PC-9 (cell line): ENCODE measurements around the gene MT1G. TPM values are rescaled to one million over a fixed set of nuclear protein-coding genes. Genes with fewer than 3 reads are reported as not detected.
"Not testable (repeated sequence)": the region's sequence is repeated elsewhere in the genome, so short reads cannot be mapped to it uniquely, and the experiment has no call there.

Source experiments
- BruUV-seq: library from RNA; stranded (reverse); fragments of 400-500 nt; replicated peaks from 2 replicates; lab custom pipeline; 2021; lab: Mats Ljungman, UMichigan
- CTCF ChIA-PET: fragments of 300-600 bp; sonication (Branson Sonifier 250); formaldehyde crosslinking; loops from one replicate; lab custom pipeline; 2022; ENCODE audit warnings: antibody characterized with exemption; lab: Charles Lee
- POLR2A ChIA-PET: fragments of 300-600 bp; sonication (Branson Sonifier 250); formaldehyde crosslinking; loops from one replicate; lab custom pipeline; 2022; ENCODE audit warnings: antibody characterized with exemption; ENCODE audit not compliant: unreplicated experiment; lab: Charles Lee
- DNase-seq, 2 experiments: peaks; one replicate each; pipeline versions ENCODE4 v3.0.0 to v3.0.0-alpha.2; 2015 to 2022; ENCODE audit warnings: mixed read lengths in 1 of 2
- H2AFZ ChIP-seq: fragments of 200-600 bp; sonication (generic); 2 replicates; pipeline ENCODE4 v1.8.1; 2017; ENCODE audit warnings: antibody characterized with exemption
- H3F3A ChIP-seq: fragments of 200-600 bp; sonication (generic); 2 replicates; pipeline ENCODE4 v1.8.1; 2017; ENCODE audit warnings: antibody characterized with exemption, mild to moderate bottlenecking, low read depth; ENCODE audit not compliant: insufficient read depth
- H3K27ac ChIP-seq: fragments of 200-600 bp; sonication (generic); 2 replicates; pipeline ENCODE4 v1.6.1; 2016; ENCODE audit warnings: mixed run types
- H3K27me3 ChIP-seq: fragments of 200-600 bp; sonication (generic); 2 replicates; pipeline ENCODE4 v1.6.1; 2016; ENCODE audit warnings: low read depth, mixed run types; ENCODE audit not compliant: insufficient read depth
- H3K36me3 ChIP-seq: fragments of 200-600 bp; sonication (generic); 2 replicates; pipeline ENCODE4 v1.6.1; 2016; ENCODE audit warnings: low read depth, mixed run types
- H3K4me1 ChIP-seq: fragments of 200-600 bp; sonication (generic); replicated peaks from 2 replicates; pipeline ENCODE4 v1.6.1; 2016; ENCODE audit warnings: mixed run types; ENCODE audit not compliant: insufficient read depth
- H3K4me2 ChIP-seq: fragments of 200-600 bp; sonication (generic); 2 replicates; pipeline ENCODE4 v1.6.1; 2017; ENCODE audit warnings: mixed run types
- H3K4me3 ChIP-seq: fragments of 200-600 bp; sonication (generic); 2 replicates; pipeline ENCODE4 v1.6.1; 2016; ENCODE audit warnings: mixed run types
- H3K79me2 ChIP-seq: fragments of 200-600 bp; sonication (generic); 2 replicates; pipeline ENCODE4 v1.6.1; 2017; ENCODE audit warnings: low read depth, mixed run types
- H3K9me2 ChIP-seq: fragments of 200-600 bp; sonication (generic); 2 replicates; pipeline ENCODE4 v1.8.1; 2017; ENCODE audit warnings: mild to moderate bottlenecking; ENCODE audit not compliant: insufficient read depth
- H3K9me3 ChIP-seq: fragments of 200-600 bp; sonication (generic); 2 replicates; pipeline ENCODE4 v1.8.1; 2016; ENCODE audit warnings: low read depth; ENCODE audit not compliant: insufficient read depth
- H4K20me1 ChIP-seq: fragments of 200-600 bp; sonication (generic); 2 replicates; pipeline ENCODE4 v1.8.1; 2017; ENCODE audit not compliant: insufficient read depth
- CTCF ChIP-seq: fragments of 200-600 bp; sonication (generic); conservative IDR thresholded peaks from 2 replicates; pipeline ENCODE4 v1.6.1; 2017; ENCODE audit warnings: mixed run types, antibody characterized with exemption, mild to moderate bottlenecking, moderate library complexity
- EZH2 ChIP-seq: fragments of 200-600 bp; sonication (generic); IDR thresholded peaks from 2 replicates; pipeline ENCODE4 v1.8.0; 2017; ENCODE audit warnings: antibody characterized with exemption, low read depth
- intact Hi-C: fragments of 100-400 bp; cut with micrococcal nuclease; formaldehyde crosslinking; loops from one replicate; pipeline ENCODE4 v1.10.0; 2022; ENCODE audit not compliant: unreplicated experiment
- total RNA-seq: library from RNA; stranded (reverse); gene quantifications from 2 replicates; pipeline ENCODE4 v1.2.3, GENCODE V29; 2021

The MT1G gene
- total RNA-seq, 1 experiment from 2014 or later: not detected

GRCh38 chr16:56672761-56673536, 5.1 kb upstream of the MT1G start:
- Histone ChIP-seq H3K4me3 (no peak overlapping the region), H3K9me3 (no peaks in the 10 kb centered on the region), H4K20me1 (no peaks in the 10 kb centered on the region), H3F3A (no peaks in the 10 kb centered on the region), H3K27ac (no peak overlapping the region), H3K79me2 (no peaks in the 10 kb centered on the region), H2AFZ (no peak overlapping the region), H3K9me2 (no peaks in the 10 kb centered on the region), H3K36me3 (no peaks in the 10 kb centered on the region), H3K4me1 (no peaks in the 10 kb centered on the region; the same call in 1 of the 2 replicates), H3K4me2 (no peak overlapping the region), H3K27me3 (peaks cover 10% of the 10 kb centered on the region)
- no peak for TF ChIP-seq CTCF
- TF ChIP-seq EZH2: no peak
- CTCF ChIA-PET: no interaction called here
- BruUV-seq: no TSS peak
- POLR2A ChIA-PET: no interaction called here
- intact Hi-C loops: no loop called here
- no peak for DNase-seq

GRCh38 chr16:56672171-56672570, 4.3 kb upstream of the MT1G start:
- CTCF ChIA-PET, H3K9me2 ChIP-seq, DNase-seq, H3K79me2 ChIP-seq, H3F3A ChIP-seq, H3K4me3 ChIP-seq, intact Hi-C loops, H3K27ac ChIP-seq, H3K36me3 ChIP-seq, H3K4me1 ChIP-seq, H2AFZ ChIP-seq, H3K4me2 ChIP-seq, BruUV-seq, H3K9me3 ChIP-seq, H4K20me1 ChIP-seq: not testable (repeated sequence)
- H3K27me3 ChIP-seq: peaks cover 10% of the 10 kb centered on the region
- POLR2A ChIA-PET: interaction anchor here (0.6 kb wide), 1 partner anchor 70 kb away, joined by 3 read pairs; no protein-coding TSS in a partner anchor

- H3K27ac ChIP-seq, H3K79me2 ChIP-seq, H3K4me2 ChIP-seq, H3K4me3 ChIP-seq, H3K9me2 ChIP-seq, H3K36me3 ChIP-seq, BruUV-seq, intact Hi-C loops, H3F3A ChIP-seq, POLR2A ChIA-PET, H2AFZ ChIP-seq, DNase-seq, H3K9me3 ChIP-seq, CTCF ChIA-PET, H4K20me1 ChIP-seq, H3K4me1 ChIP-seq: not testable (repeated sequence)
- peaks cover 10% of the 10 kb centered on the region for H3K27me3 ChIP-seq
Measured at GRCh38 chr16:56671691-56672090, 3.8 kb upstream of the MT1G start.

GRCh38 chr16:56670620-56670934, 2.7 kb upstream of the MT1G start:
- Histone ChIP-seq H4K20me1 (no peaks in the 10 kb centered on the region), H3K9me3 (no peaks in the 10 kb centered on the region), H3K36me3 (no peaks in the 10 kb centered on the region), H3K4me1 (peaks cover 5% of the 10 kb centered on the region), H3K9me2 (no peaks in the 10 kb centered on the region), H3K4me3 (no peak overlapping the region), H3F3A (no peaks in the 10 kb centered on the region), H3K79me2 (no peaks in the 10 kb centered on the region), H3K27ac (no peak overlapping the region), H3K27me3 (peaks cover 10% of the 10 kb centered on the region), H3K4me2 (no peak overlapping the region), H2AFZ (no peak overlapping the region)
- no TSS peak for BruUV-seq
- intact Hi-C loops: no loop called here
- ChIA-PET POLR2A (no interaction called here), CTCF (no interaction called here)
- no peak for DNase-seq
- TF ChIP-seq EZH2 (no peak), CTCF (no peak)
